ENCODE measurements around the gene SETD5.

The SETD5 gene

DNA sequence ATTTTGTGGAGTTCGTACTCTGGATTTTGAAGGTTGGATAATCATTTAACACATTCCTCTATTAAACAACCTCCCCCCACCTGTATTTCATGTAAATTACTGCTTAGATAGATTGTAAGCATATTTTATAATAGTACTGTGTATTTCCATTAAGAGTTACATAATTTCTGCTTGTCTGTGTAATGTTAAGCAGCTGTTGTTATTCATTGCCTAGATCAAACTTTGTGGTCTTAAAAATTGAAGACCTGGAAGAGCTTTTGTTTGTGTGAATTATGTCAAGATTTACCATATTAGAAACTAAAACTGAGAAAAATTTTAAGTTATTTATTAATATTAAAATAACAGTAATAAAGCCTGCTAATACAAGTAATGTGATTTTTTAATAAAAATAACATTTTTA lies 11.1 kb downstream of the SETD5 start:
- no peak for DNase-seq (ENCODE audit: low read depth)

DNA sequence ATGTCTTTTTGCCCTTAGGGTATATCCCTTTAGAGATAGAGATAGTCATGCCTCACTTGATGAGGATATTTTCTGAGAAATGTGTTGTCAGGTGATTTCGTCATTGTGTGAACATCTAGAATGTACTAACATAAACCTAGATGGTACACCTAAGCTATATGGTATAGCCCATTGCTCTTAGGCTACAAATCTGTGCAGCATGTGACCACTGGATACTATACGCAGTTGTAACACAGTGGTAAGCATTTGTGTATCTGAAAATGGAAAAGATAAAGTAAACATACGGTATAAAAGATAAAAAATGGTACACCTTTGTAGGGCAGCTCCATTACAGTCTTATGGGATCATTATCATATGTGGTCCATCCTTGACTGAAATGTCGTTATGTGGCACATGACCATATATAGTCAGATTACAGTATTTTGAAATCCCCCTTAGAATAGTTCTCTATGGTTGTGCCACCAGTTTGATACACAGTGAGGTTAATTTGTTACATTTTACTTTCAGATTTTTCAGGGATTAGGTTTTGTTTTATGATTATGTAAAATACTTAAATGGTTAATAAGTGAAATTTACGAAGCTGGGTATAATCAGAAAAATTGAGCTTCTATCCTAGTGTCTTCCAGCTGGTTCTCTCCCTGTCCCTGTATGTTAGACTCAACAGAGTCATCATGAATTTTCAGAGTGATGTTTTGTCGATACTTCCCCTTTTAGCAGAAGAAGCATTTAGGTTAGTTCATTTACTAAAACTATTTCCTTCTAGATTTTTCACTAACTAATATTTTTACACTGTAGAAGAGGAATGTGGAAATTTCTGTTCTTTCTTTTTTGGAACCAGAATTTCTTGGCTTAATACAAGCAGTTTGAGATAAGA lies 12.8 kb downstream of the SETD5 start:
- DNase-seq (ENCODE audit: low read depth), result no peak

DNA sequence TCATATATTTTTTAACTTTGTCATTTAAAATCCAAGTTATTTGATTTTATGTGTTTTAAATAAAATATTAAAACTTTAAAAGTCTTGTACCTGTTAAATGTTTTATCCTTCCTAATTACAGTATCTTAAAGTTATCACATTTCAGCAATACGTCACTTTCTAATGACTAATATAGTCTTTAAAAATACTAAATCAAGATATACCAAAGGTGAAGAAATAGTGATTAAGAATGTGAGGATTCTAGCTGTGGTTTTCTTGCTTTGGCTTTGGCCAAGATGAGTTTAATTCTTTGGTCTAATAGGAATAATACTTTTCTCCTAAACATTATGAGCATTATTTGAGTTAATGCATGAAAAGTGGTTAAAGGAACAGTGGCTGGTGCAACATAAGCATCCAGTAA lies 13.9 kb downstream of the SETD5 start:
- DNase-seq (ENCODE audit: low read depth), result no peak

DNA sequence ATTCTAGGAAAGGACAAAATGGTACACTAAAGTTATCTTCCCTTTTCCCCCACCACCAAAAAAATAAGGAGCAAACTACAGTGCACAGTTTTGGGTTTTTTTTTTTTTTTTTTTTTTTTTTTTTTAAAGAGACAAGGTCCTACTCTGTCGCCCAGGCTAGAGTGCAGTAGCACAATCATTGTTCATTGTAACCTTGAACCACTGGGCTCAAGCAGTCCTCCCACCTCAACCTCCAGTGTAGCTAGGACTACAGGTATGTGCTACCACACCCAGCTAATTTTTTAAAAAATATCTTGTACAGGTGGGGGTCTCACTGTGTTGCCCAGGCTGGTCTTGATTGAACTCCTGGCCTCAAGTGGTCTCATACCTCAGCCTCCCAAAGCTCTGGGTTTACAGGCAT lies 14.9 kb downstream of the SETD5 start:
- no peak for DNase-seq (ENCODE audit: low read depth)

DNA sequence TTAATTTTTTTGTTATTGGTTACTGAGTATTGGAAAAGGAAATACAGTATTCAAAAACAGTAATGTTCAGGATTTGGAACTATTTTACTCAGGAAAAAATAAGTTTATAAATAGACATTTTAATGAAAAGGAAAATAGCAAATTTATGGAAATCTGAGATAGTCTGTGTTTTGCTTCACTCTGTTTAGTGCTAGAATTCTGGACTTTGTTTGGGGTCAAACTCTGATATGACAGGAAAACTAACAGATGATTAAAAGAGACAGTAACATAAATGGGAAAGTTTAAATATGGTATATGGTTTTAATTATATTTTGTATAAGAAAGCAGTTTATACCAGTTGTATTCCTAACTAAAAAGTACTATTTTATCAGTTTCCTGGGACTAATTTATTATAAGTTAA lies 17.4 kb downstream of the SETD5 start:
- DNase-seq (ENCODE audit: low read depth), result no peak

DNA sequence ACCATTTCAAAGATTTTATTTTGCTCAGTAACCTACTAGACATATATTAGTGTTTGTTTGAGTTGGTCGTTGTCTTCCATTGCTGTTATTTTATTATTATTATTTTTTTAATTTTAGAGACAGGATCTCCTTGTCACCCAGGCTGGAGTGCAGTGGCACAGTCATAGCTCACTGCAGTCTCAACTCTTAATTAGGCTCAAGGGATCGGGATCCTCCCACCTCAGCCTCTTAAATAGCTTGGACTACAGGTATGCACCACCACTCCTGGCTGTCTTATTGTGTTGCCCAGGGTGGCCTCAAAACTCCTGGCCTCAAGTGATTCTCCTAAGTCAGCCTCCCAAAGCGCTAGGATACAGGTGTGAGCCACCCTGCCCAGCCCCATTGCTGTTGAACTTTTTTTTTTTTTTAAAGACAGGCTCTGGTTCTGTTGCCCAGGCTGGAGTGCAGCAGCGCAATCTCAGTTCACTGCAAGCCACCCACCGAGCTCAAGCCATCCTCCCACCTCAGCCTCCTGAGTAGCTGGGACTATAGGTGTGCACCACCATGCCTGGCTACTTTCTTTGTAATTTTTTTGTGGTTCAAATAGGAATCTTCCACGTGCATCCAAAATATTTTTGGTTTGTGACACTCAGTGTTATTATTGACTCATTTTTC lies 18.2 kb downstream of the SETD5 start:
- DNase-seq (ENCODE audit: low read depth), result no peak

DNA sequence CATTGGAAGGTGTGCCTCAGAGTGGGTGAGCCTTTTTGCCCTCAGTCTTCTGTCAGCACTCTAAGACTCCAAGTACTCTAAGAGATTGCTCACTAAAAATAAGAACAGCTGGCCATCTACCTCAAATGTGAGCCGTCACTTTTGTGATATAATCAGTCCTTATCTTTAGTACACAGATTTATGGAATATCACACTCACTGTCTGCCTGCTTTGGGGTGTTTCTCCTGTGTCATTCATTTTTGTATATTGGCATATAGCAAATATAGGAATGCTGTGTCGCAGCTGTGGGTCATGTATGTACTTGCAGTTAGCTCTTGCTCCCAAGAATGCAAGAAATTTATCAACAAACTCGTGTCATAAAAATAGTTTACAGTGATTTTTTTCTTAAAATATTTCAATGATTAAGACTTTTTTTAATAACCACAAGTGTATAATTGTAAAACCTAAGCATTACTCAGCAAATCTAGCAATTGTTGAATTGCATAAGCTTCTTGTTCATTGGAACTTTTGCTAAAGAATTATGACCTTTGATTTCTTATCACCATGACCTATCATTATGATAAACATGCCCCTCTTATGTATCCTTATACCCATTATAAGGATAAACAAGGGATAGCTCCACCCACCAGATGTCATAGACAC lies 18.8 kb downstream of the SETD5 start:
- DNase-seq (ENCODE audit: low read depth), result no peak

DNA sequence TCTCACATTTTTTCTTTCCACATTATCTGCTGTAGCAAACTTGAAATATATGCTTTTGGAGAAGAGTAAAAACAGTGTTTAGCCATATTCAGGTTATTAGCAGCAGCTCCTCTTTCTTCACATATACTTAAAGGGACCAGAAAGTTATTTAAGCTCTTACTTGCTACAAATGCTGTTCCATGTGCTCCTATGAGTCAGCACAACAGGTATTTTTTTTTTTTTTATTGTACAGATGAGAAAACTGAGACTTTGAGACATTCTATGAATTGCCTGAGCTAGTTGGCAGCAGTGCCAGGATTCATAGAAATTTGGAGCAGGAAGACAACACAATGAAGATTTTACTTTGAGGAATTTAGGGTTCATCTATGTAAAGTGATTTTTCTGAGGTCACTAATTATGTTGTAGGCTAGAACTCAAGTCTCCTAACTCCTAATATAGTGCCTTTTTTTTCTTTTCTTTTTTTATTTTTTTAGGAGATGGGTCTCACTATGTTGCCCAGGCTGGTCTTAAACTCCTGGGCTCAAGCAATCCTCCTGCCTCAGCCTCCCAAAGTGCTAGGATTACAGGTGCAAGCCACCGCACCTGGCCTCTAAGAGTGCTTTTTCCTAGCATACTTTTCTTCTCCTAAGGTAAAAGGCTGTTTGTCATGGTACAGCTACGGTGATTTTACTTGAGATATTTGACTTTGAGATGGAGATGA lies 23.6 kb downstream of the SETD5 start:
- no peak for DNase-seq (ENCODE audit: low read depth)

DNA sequence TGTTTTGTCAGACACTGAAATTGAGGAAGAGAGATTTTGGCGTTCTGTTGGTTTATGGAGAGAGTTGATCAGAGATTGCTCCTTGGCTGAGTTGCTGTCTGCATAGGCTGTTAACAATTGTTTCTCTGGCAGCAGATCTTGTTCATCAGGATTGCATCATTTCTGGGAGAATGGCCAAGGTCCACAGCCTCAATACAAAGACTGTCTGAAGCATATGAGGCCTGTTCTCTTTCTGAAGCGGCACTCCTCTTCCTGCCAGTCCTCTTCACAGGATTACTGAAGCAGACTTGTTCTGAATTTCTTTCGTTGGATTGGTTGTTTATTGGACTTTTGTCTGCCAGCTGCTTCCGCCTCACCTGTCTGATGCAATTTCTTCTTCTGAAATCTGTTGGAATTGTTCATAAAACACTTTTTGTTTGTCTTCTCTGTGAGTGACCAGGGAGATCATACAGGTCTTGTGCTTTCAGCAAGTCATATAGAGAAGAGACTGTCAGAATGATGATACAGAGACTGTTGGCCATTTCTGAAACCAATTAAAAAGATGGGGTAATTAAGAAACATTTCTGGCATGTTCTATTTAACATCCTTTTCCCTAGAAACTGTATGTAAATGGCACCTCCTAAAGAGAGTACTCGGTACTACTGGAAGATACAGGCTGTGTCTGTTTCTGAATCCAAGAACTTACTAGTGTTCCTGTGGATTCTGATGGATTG lies 25.5 kb downstream of the SETD5 start:
- DNase-seq (ENCODE audit: low read depth), result no peak

DNA sequence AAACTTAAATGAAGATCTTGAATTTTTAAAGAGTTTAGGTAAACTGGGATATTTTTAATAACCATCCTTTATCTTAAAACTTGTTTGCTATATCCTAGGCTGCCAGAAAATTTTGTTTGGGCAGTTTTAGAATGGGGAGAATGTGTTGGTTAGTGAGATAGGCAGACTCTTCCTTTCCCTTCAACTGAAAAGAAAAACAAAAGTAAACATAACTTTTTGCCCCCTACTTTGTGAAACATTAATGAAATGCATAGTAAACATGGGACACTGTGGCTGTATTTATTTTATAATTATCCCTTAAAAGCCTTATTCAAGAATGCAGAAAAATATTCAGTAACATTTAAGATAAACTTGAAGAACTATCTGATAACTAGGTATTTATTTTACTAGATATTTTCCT lies 31.0 kb downstream of the SETD5 start:
- no peak for DNase-seq (ENCODE audit: low read depth)

DNA sequence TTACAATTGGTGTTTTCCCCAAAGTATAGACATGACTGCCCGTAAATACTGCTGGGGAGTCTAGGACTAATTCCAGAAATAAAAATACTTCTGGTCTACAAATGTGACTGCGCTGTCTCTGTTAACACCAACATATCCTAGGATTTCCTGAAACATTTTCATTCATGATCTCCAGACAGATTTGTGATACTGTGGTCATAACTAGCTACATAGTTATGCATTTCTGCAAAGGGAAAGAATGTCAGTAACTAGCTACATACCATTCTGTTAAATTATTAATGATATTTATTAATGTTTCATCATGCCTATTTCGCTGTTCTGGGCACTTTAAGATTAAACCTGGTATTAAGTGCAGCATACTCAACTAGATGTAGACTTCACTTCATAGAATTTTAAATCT lies 33.3 kb downstream of the SETD5 start:
- DNase-seq (ENCODE audit: low read depth), result no peak

DNA sequence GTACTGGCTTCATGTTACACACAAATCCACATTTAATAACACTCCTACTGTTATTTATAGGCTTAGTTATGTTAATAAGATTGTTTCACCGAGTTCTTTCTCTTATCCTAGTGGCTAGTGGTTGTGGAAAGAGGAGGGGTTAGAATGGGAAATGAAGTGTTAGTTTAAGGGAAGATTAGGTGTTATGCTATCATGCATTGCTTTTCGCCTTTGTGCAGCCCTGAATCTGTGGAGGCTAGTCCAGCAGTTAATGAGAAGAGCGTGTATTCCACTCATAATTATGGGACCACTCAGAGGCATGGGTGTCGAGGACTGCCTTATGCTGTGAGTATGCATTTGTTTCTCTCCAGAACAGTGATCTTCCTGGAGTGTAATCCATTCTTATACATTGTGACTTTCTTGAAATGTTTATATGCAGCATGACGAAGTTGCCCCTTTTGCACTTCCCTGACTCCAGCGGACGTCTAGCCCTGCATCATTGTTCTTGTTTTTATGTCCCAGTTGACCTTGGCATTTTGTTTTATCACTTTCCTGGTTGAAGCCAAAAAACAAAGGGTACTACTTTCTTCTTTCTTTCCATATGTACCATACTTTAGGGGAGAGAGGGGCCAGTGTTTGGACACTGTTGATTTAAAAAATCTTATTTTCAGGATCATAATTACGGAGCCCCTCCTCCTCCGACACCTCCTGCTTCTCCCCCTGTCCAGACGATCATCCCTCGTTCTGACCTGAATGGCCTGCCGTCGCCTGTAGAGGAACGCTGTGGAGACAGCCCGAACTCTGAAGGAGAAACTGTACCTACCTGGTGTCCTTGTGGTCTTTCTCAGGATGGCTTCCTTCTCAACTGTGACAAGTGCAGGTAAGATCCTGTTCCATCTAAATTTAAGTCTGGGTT lies 36.5 kb downstream of the SETD5 start:
- DNase-seq (ENCODE audit: low read depth), result no peak

DNA sequence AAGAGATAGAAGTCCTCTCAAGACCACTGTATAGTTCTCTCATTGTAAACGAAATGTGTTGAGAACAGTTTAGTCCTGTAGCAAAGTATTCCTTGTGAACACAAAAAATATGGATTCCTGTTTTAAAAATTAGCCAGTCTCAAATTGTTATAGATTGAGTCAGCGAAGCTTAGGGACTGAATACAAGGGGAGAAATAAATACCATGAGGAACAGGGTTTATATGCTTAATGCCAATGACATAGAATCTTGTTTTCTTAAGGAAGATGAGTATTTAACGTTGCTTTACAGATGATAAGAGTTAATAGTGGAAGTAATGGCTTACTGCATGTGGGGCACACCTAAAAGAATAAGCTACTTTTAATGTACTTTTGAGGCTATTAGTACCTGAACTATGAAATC lies 37.9 kb downstream of the SETD5 start:
- DNase-seq (ENCODE audit: low read depth), result no peak

DNA sequence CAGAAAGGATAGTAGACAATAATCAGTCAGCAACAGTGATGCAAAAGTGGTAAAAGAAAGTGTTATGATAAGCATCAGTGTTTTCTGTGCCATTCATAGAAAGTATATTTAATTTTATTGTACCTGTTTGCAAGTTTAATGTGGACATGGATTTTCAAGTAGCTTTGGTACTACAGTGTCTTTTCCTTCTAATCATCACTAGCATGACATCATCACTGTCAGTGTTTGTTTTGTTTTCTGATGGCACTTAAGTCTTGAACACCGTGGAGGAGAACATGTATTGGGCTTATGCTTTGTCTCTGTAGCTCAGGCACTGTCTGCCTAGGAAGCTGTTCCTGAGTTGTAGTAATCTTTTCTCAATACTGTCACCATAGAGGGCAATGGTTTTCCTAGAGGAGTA lies 41.9 kb downstream of the SETD5 start:
- DNase-seq (ENCODE audit: low read depth), result no peak

DNA sequence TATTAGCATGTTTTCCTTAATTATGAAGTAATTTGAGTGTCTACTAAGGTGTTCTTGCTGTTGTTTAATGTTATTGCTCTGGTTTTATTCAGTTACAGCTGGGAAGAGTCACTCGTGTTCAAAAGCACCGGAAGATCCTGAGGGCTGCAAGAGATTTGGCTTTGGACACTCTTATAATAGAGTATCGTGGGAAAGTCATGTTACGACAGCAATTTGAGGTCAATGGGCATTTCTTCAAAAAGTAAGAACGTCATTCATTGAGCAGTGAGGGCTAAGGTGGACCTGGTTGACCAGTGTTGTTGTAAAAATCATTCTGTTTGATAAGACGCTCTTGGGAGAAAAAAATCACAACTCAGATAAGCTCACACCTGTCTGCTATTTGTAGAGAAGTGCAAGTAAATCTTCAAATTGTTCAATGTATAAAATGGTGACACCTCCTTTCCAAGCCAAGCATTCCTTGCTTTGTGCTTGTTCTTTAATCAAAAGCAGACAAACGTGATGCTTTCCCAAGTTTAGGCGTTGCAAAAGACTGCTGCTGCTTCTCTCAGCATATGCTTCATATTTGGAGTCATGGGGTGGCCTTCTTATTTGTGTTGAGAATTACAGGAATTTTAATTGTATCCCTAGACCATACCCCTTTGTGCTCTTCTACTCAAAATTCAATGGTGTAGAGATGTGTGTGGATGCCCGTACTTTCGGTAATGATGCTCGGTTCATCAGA lies 44.2 kb downstream of the SETD5 start:
- DNase-seq (ENCODE audit: low read depth), result no peak

DNA sequence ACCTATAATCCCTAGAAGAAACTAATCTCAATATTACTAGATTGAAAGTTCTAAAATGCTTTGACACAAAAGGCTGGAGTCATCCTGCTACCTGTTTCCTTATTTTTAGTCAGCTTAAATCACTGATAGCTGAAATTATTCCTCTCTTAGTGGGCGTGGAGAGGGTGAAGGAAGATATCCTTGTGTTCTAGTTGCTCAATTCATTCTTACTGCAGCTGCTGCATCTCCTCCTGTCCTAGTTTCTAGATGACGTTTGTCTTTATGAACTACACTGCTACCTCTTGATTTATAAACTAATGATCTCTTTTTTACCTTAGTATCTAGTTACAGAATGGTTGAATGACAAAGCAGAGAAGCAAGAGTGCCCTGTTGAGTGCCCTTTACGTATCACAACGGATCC lies 50.7 kb downstream of the SETD5 start:
- DNase-seq (ENCODE audit: low read depth), result no peak

DNA sequence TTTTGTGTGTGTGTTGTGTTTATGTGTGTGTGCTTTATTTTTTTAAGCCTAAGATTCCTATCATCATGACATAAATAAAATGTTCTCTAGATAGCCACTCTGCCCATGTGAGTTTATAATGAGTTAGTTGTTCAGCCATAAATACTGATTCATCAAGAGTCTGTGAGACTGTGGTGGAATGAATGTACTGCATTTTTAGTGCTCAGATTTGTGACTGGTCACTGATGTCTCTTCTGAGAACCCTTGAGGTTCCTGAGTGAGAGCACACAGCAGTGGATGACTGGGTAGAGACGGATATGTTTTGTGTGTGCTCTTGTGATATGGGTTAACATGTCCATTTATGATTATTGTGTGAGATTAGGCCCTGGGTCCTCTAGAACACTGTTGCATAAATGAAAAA lies 51.2 kb downstream of the SETD5 start:
- no peak for DNase-seq (ENCODE audit: low read depth)

DNA sequence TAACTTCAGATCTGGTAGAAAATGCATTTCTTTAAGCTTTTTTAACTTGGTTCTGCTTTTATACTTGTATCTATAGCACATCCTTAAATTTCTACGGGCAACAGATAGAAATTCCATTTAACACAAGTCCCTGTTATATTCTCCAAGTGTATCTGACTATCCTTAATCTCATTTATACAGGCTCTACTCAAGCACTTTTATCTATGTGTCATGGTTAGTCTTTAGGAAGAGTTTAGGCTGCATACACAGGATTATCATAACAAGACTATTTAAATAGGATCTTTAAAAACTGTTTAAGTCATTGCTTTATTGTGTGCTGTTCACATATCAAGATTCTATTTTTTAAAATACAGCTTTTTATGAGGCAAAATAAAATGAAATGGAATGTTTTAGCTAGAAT lies 52.7 kb downstream of the SETD5 start:
- DNase-seq (ENCODE audit: low read depth), result no peak

DNA sequence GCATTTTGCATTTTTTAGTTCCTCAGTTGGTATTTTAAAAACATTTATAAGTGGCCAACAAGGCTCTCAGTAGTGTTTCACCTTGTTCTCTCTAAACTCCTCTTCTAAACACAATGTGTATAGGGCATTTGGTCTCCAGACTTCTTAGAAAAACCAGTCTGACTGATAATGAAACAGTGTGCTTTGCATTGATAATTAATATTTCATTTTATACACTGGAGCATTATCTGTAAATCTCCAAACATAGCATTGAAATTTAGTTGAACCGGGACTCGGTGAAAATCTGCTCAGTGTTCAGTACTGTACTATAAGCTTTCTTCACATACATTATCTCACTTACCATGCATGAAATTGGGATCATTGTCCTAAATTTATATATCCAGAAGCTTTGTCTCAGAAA lies 53.6 kb downstream of the SETD5 start:
- no peak for DNase-seq (ENCODE audit: low read depth)

DNA sequence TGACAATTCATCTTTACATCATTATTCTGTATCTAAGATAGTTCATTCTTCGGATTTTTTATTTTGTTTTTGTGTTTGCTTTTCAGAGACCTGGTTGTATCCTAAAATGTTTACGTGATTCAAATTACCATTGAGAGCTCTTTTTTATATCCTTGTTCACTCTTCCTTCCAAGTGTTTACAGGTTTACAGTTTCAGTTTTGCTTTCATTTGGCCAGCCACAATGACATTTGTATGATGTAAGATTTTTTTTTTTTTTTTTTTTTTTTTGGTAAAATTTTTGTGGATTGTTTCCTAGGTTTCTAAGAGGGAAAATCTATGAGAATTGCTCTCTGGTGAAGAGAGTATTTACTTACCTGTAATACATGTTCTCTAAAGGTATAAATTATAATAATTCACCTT lies 55.0 kb downstream of the SETD5 start:
- DNase-seq (ENCODE audit: low read depth), result no peak
